KMS-11 (cell line): ENCODE data around the gene ABTB1.

Source experiments
- H2AFZ ChIP-seq: fragments of 200-600 bp; sonication (generic); 2 replicates; pipeline ENCODE4 v1.6.1; 2016; ENCODE audit warnings: antibody characterized with exemption, mixed run types, low read depth
- H3K27ac ChIP-seq: fragments of 200-600 bp; sonication (generic); 2 replicates; pipeline ENCODE4 v1.6.1; 2016; ENCODE audit warnings: mild to moderate bottlenecking, mixed run types
- H3K27me3 ChIP-seq: fragments of 200-600 bp; sonication (generic); 2 replicates; pipeline ENCODE4 v1.6.1; 2017; ENCODE audit warnings: mild to moderate bottlenecking, low read depth, mixed run types, moderate library complexity; ENCODE audit not compliant: insufficient read depth
- H3K36me3 ChIP-seq: fragments of 200-600 bp; sonication (generic); 2 replicates; pipeline ENCODE4 v1.6.1; 2017; ENCODE audit warnings: mild to moderate bottlenecking, mixed run types; ENCODE audit not compliant: insufficient read depth
- H3K4me1 ChIP-seq: fragments of 200-600 bp; sonication (generic); 2 replicates; pipeline ENCODE4 v1.6.1; 2016; ENCODE audit warnings: mild to moderate bottlenecking, low read depth, mixed run types; ENCODE audit not compliant: poor library complexity, severe bottlenecking
- H3K4me2 ChIP-seq: fragments of 200-600 bp; sonication (generic); 2 replicates; pipeline ENCODE4 v1.7.0; 2016; ENCODE audit warnings: mild to moderate bottlenecking, mixed run types
- H3K4me3 ChIP-seq: fragments of 200-600 bp; sonication (generic); IDR thresholded peaks from 2 replicates; pipeline ENCODE4 v1.6.1; 2017; ENCODE audit warnings: low read depth, low read length, mixed read lengths; ENCODE audit not compliant: insufficient read depth
- H3K79me2 ChIP-seq: fragments of 200-600 bp; sonication (generic); 2 replicates; pipeline ENCODE4 v1.6.1; 2016; ENCODE audit warnings: low read depth, mixed run types; ENCODE audit not compliant: insufficient read depth
- H3K9ac ChIP-seq: fragments of 200-600 bp; sonication (generic); 2 replicates; pipeline ENCODE4 v1.6.1; 2016; ENCODE audit warnings: mild to moderate bottlenecking, mixed run types
- H4K20me1 ChIP-seq: fragments of 200-600 bp; sonication (generic); 2 replicates; pipeline ENCODE4 v1.6.1; 2016; ENCODE audit warnings: mild to moderate bottlenecking, mixed run types; ENCODE audit not compliant: insufficient read depth
- TF ChIP-seq, protein P1 (sequence below): fragments of 200-600 bp; sonication (generic); conservative IDR thresholded peaks from 2 replicates; pipeline ENCODE4 v1.6.1; 2017; ENCODE audit warnings: low read depth, mild to moderate bottlenecking, antibody characterized with exemption, low read length, moderate library complexity, mixed read lengths

Gene ABTB1

DNA sequence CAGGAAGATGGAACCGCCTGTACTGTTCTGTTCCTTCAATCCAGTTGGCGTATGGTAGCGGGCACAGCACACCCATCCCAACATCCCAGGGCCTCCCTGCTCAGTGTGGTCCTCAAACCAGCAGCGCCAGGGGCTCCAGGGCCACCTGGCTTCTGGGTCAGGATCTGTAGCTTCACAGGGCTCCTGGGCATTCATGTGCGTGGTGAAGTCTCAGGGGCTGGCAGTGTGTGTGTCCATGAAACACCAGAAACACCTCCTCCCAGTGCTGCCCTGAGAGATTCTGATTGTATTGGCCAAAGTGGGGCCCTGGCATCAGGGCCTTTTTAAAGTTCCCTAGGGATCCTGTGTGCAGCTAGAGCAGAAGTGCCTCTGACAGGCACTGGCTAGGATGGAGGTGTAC, 42.1 kb downstream of the ABTB1 start:
- no peak overlapping the region for H3K4me3 ChIP-seq
- no peaks in the 10 kb centered on the region for H3K36me3 ChIP-seq
- TF ChIP-seq, protein P1, sequence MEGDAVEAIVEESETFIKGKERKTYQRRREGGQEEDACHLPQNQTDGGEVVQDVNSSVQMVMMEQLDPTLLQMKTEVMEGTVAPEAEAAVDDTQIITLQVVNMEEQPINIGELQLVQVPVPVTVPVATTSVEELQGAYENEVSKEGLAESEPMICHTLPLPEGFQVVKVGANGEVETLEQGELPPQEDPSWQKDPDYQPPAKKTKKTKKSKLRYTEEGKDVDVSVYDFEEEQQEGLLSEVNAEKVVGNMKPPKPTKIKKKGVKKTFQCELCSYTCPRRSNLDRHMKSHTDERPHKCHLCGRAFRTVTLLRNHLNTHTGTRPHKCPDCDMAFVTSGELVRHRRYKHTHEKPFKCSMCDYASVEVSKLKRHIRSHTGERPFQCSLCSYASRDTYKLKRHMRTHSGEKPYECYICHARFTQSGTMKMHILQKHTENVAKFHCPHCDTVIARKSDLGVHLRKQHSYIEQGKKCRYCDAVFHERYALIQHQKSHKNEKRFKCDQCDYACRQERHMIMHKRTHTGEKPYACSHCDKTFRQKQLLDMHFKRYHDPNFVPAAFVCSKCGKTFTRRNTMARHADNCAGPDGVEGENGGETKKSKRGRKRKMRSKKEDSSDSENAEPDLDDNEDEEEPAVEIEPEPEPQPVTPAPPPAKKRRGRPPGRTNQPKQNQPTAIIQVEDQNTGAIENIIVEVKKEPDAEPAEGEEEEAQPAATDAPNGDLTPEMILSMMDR: no peak

GRCh38 chr3:127715532-127715931, 42.8 kb downstream of the ABTB1 start:
- no peak overlapping the region for H2AFZ ChIP-seq
- no peaks in the 10 kb centered on the region for H3K79me2 ChIP-seq
- no peaks in the 10 kb centered on the region for H3K27me3 ChIP-seq
- H3K4me3 ChIP-seq: no peak overlapping the region
- no peaks in the 10 kb centered on the region for H3K36me3 ChIP-seq
- no peak overlapping the region for H3K4me2 ChIP-seq
- no peaks in the 10 kb centered on the region for H4K20me1 ChIP-seq
- no peak overlapping the region for H3K27ac ChIP-seq
- no peak overlapping the region for H3K9ac ChIP-seq
- H3K4me1 ChIP-seq: peaks cover 34% of the 10 kb centered on the region
- TF ChIP-seq, protein P1: no peak

More for the DNA sequence above, 42.1 kb downstream of the ABTB1 start:
- Histone ChIP-seq H3K4me1 (peaks cover 34% of the 10 kb centered on the region), H4K20me1 (no peaks in the 10 kb centered on the region), H3K79me2 (no peaks in the 10 kb centered on the region), H2AFZ (no peak overlapping the region), H3K4me2 (no peak overlapping the region), H3K27me3 (no peaks in the 10 kb centered on the region), H3K27ac (no peak overlapping the region), H3K9ac (no peak overlapping the region)

GRCh38 chr3:127716384-127716783, 43.6 kb downstream of the ABTB1 start:
- H3K4me2 ChIP-seq: peak overlapping the region; percentile 74; the same call in 1 of the 2 replicates

DNA sequence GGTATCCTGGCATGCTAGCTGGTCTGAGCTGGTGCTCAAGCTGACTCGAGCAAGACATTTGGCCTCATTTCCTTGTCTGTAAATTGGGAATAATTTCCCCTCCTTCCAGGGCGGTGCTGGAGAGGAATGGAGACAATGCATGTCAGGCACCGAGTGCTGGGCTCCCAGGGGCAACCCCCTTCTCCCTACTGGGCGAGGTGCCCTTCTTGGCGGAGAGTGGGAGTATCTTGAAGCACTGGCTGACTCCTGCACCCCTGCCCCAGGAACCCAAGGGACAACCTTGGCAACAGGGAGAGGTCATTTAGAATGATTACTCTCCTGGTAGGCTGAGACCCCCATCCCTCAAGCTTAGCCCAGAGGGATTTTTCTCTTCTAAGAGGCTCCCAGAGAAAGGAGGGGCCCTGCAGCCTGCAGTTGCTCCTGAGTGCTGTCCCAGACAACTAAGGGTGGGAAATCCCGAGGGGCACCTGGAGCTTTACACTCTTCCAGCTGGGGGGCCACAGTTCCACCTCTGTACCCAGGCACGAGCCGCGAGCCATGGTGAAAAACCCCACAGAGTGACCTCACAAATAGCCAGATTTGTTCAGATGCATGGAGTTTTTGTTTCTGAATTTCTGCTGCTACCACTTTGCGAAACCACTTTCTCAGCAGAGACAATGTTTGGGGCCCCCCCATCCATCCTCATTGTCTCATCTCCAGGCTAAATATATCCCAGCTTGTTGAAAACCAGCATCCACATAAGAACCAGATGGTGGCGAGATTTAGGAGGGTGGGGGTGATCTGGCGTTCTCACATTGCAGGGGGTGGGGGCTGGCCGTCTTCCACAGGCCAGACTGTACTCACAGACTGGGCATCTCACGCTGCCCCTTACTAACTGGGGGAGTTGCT, 44.8 kb downstream of the ABTB1 start:
- H3K27ac ChIP-seq: peak overlapping the region; percentile 46
- TF ChIP-seq, protein P1: no peak
- no peaks in the 10 kb centered on the region for H3K79me2 ChIP-seq
- H3K27me3 ChIP-seq: no peaks in the 10 kb centered on the region
- peaks cover 34% of the 10 kb centered on the region for H3K4me1 ChIP-seq
- no peaks in the 10 kb centered on the region for H4K20me1 ChIP-seq
- peak overlapping the region; percentile 20; the same call in 1 of the 2 replicates for H3K9ac ChIP-seq
- H3K36me3 ChIP-seq: no peaks in the 10 kb centered on the region
- peak overlapping the region; percentile 70; the same call in 1 of the 2 replicates for H2AFZ ChIP-seq
- H3K4me2 ChIP-seq: peak overlapping the region; percentile 74
- no peak overlapping the region for H3K4me3 ChIP-seq

More at GRCh38 chr3:127716384-127716783, 43.6 kb downstream of the ABTB1 start:
- H3K36me3 ChIP-seq: no peaks in the 10 kb centered on the region
- no peaks in the 10 kb centered on the region for H3K27me3 ChIP-seq
- no peak overlapping the region for H3K4me3 ChIP-seq
- TF ChIP-seq, protein P1: no peak
- peaks cover 34% of the 10 kb centered on the region for H3K4me1 ChIP-seq
- no peak overlapping the region for H2AFZ ChIP-seq
- no peak overlapping the region for H3K27ac ChIP-seq
- no peaks in the 10 kb centered on the region for H4K20me1 ChIP-seq
- H3K79me2 ChIP-seq: no peaks in the 10 kb centered on the region
- no peak overlapping the region for H3K9ac ChIP-seq
